Activated naive CD8-positive, alpha-beta T cell treated with anti-CD3 and anti-CD28 coated beads, Interleukin-2, amount 10 ng/mL, durations not matched to agents 7 days and 5 days (primary cell): ENCODE results near the gene RSPH1. TPM values are rescaled to one million over a fixed set of nuclear protein-coding genes. Genes with fewer than 3 reads are reported as not detected.

Experiments used
- ATAC-seq: fragments of 150-1000 bp; cut with Tn5 transposase; one replicate; pipeline ENCODE4 v1.10.0; 2021; ENCODE audit warnings: low read depth, moderate library complexity
- POLR2A ChIA-PET: fragments of 350-600 bp; sonication (Branson Sonifier 250); formaldehyde crosslinking; loops from one replicate; lab custom pipeline; 2021; ENCODE audit warnings: antibody characterized with exemption; lab: Charles Lee
- DNase-seq: peaks from one replicate; pipeline ENCODE4 v3.0.0; 2021
- H3K27ac Mint-ChIP-seq: one replicate; pipeline ENCODE4 v1.8.0; 2022; ENCODE audit warnings: mild to moderate bottlenecking, mixed read lengths
- H3K27me3 Mint-ChIP-seq: one replicate; pipeline ENCODE4 v1.8.0; 2022; ENCODE audit warnings: mild to moderate bottlenecking, moderate library complexity, mixed read lengths
- H3K36me3 Mint-ChIP-seq: one replicate; pipeline ENCODE4 v1.8.0; 2021; ENCODE audit warnings: mild to moderate bottlenecking, mixed read lengths
- H3K4me1 Mint-ChIP-seq: one replicate; pipeline ENCODE4 v1.8.0; 2021; ENCODE audit warnings: mixed read lengths
- H3K4me3 Mint-ChIP-seq: one replicate; pipeline ENCODE4 v1.8.0; 2022; ENCODE audit warnings: mild to moderate bottlenecking, moderate library complexity, mixed read lengths
- H3K9me3 Mint-ChIP-seq: one replicate; pipeline ENCODE4 v1.8.0; 2021; ENCODE audit warnings: mixed read lengths
- total RNA-seq, 2 experiments: library from RNA; stranded (reverse); gene quantifications; one replicate each; pipeline ENCODE4 v1.2.3, GENCODE V29; 2021

RSPH1 gene
- total RNA-seq, 2 experiments from 2014 or later = not detected

GRCh38 chr21:42515708-42516502 is 19.9 kb upstream of the RSPH1 start:
- H3K36me3 Mint-ChIP-seq = peaks cover 32% of the 10 kb centered on the region
- POLR2A ChIA-PET = interaction anchor here (3.5 kb wide), 1 partner anchor 12 kb away, joined by 32 read pairs; no protein-coding TSS in a partner anchor
- no peaks in the 10 kb centered on the region for H3K9me3 Mint-ChIP-seq
- H3K27me3 Mint-ChIP-seq = peaks cover 2% of the 10 kb centered on the region
- H3K4me1 Mint-ChIP-seq = peaks cover 34% of the 10 kb centered on the region
- DNase-seq = no peak
- H3K4me3 Mint-ChIP-seq = peak overlapping the region; percentile 86
- ATAC-seq = no peak
- no peak overlapping the region for H3K27ac Mint-ChIP-seq

- POLR2A ChIA-PET = interaction anchor here (1.1 to 3.5 kb wide), 8 partner anchors 8 to 378 kb away, joined by 3 to 32 read pairs (median 6); partner anchors contain the start of gene NDUFV3
- H3K27ac Mint-ChIP-seq = peak overlapping the region; percentile 68
- ATAC-seq = peak; percentile 2
- peak overlapping the region; percentile 86 for H3K4me3 Mint-ChIP-seq
- H3K4me1 Mint-ChIP-seq = peaks cover 32% of the 10 kb centered on the region
- DNase-seq = no peak
- no peaks in the 10 kb centered on the region for H3K9me3 Mint-ChIP-seq
- H3K36me3 Mint-ChIP-seq = peaks cover 31% of the 10 kb centered on the region
- peaks cover 2% of the 10 kb centered on the region for H3K27me3 Mint-ChIP-seq
These were observed 18.8 kb upstream of the RSPH1 start for GRCh38 chr21:42514883-42515228.

GRCh38 chr21:42513985-42514882 is 18.2 kb upstream of the RSPH1 start:
- ATAC-seq (peak; percentile 73), DNase-seq (peak; percentile 76)
- Mint-ChIP-seq H3K27ac (peak overlapping the region; percentile 84), H3K4me3 (peak overlapping the region; percentile 87), H3K27me3 (peaks cover 2% of the 10 kb centered on the region), H3K9me3 (no peaks in the 10 kb centered on the region), H3K36me3 (peaks cover 25% of the 10 kb centered on the region), H3K4me1 (peaks cover 31% of the 10 kb centered on the region)
- POLR2A ChIA-PET = interaction anchor here (0.6 to 3.5 kb wide), 13 partner anchors 9 to 379 kb away, joined by 3 to 32 read pairs (median 4); partner anchors contain the start of genes NDUFV3 and RSPH1

GRCh38 chr21:42513151-42513984 is 17.3 kb upstream of the RSPH1 start, which contains the start of gene SLC37A1:
TSS of gene SLC37A1 (plus strand) at chr21:42513852. CDS start at chr21:42518455, 4,603 bp downstream.
- peak; percentile 76 for DNase-seq
- peaks cover 19% of the 10 kb centered on the region for H3K36me3 Mint-ChIP-seq
- no peaks in the 10 kb centered on the region for H3K9me3 Mint-ChIP-seq
- peak within 1 kb of the TSS; percentile 88 for H3K27ac Mint-ChIP-seq
- POLR2A ChIA-PET = interaction anchor here (0.7 to 3.5 kb wide), 11 partner anchors 8 to 618 kb away, joined by 3 to 32 read pairs (median 5); partner anchors contain the start of gene RSPH1
- ATAC-seq = peak; percentile 83
- peaks cover 2% of the 10 kb centered on the region for H3K27me3 Mint-ChIP-seq
- peak within 1 kb of the TSS; percentile 87 for H3K4me3 Mint-ChIP-seq
- peaks cover 29% of the 10 kb centered on the region for H3K4me1 Mint-ChIP-seq

GRCh38 chr21:42512346-42513034 is 16.5 kb upstream of the RSPH1 start:
- no peak for DNase-seq
- Mint-ChIP-seq H3K4me1 (peaks cover 28% of the 10 kb centered on the region), H3K27me3 (peaks cover 2% of the 10 kb centered on the region), H3K27ac (peak overlapping the region; percentile 60), H3K36me3 (peaks cover 10% of the 10 kb centered on the region), H3K4me3 (peak overlapping the region; percentile 26), H3K9me3 (no peaks in the 10 kb centered on the region)
- no peak for ATAC-seq
- POLR2A ChIA-PET = interaction anchor here (0.9 to 1.8 kb wide), 2 partner anchors 45 to 617 kb away, joined by 3 to 5 read pairs; no protein-coding TSS in a partner anchor

GRCh38 chr21:42509244-42509643 is 13.2 kb upstream of the RSPH1 start:
- POLR2A ChIA-PET = no interaction called here
- DNase-seq = no peak
- H3K4me1 Mint-ChIP-seq = peaks cover 9% of the 10 kb centered on the region
- H3K9me3 Mint-ChIP-seq = no peaks in the 10 kb centered on the region
- H3K4me3 Mint-ChIP-seq = no peak overlapping the region
- H3K27ac Mint-ChIP-seq = no peak overlapping the region
- ATAC-seq = no peak
- H3K27me3 Mint-ChIP-seq = peaks cover 2% of the 10 kb centered on the region
- no peaks in the 10 kb centered on the region for H3K36me3 Mint-ChIP-seq

- ATAC-seq (no peak), DNase-seq (no peak)
- peaks cover 18% of the 10 kb centered on the region for H3K4me1 Mint-ChIP-seq
- POLR2A ChIA-PET = no interaction called here
- no peaks in the 10 kb centered on the region for H3K36me3 Mint-ChIP-seq
- peaks cover 2% of the 10 kb centered on the region for H3K27me3 Mint-ChIP-seq
- no peak overlapping the region for H3K27ac Mint-ChIP-seq
- H3K9me3 Mint-ChIP-seq = no peaks in the 10 kb centered on the region
- H3K4me3 Mint-ChIP-seq = no peak overlapping the region
These were observed 12.3 kb upstream of the RSPH1 start for GRCh38 chr21:42508371-42508770.

- Mint-ChIP-seq H3K4me1 (peaks cover 15% of the 10 kb centered on the region), H3K36me3 (no peaks in the 10 kb centered on the region), H3K4me3 (no peak overlapping the region), H3K9me3 (no peaks in the 10 kb centered on the region), H3K27ac (no peak overlapping the region), H3K27me3 (peaks cover 2% of the 10 kb centered on the region)
- ATAC-seq (no peak), DNase-seq (no peak)
- POLR2A ChIA-PET = no interaction called here
These were observed 11.4 kb upstream of the RSPH1 start for GRCh38 chr21:42507418-42507817.

GRCh38 chr21:42505090-42505726 is 9.2 kb upstream of the RSPH1 start:
- no peaks in the 10 kb centered on the region for H3K27me3 Mint-ChIP-seq
- no peak overlapping the region for H3K27ac Mint-ChIP-seq
- no peaks in the 10 kb centered on the region for H3K36me3 Mint-ChIP-seq
- peaks cover 17% of the 10 kb centered on the region for H3K4me1 Mint-ChIP-seq
- POLR2A ChIA-PET = interaction anchor here (1.3 kb wide), 1 partner anchor 9 kb away, joined by 4 read pairs; no protein-coding TSS in a partner anchor
- DNase-seq = no peak
- ATAC-seq = no peak
- no peak overlapping the region for H3K4me3 Mint-ChIP-seq
- H3K9me3 Mint-ChIP-seq = no peaks in the 10 kb centered on the region

- no peaks in the 10 kb centered on the region for H3K36me3 Mint-ChIP-seq
- H3K9me3 Mint-ChIP-seq = no peaks in the 10 kb centered on the region
- H3K4me1 Mint-ChIP-seq = peaks cover 17% of the 10 kb centered on the region
- POLR2A ChIA-PET = interaction anchor here (1.2 to 1.6 kb wide), 3 partner anchors 10 to 25 kb away, joined by 3 read pairs; partner anchors contain the start of gene SLC37A1
- H3K4me3 Mint-ChIP-seq = peak overlapping the region; percentile 26
- H3K27ac Mint-ChIP-seq = peak overlapping the region; percentile 72
- no peak for DNase-seq
- ATAC-seq = peak; percentile 87
- H3K27me3 Mint-ChIP-seq = no peaks in the 10 kb centered on the region
These were observed 7.7 kb upstream of the RSPH1 start for GRCh38 chr21:42503711-42504110.

- POLR2A ChIA-PET = no interaction called here
- H3K27me3 Mint-ChIP-seq = no peaks in the 10 kb centered on the region
- no peaks in the 10 kb centered on the region for H3K36me3 Mint-ChIP-seq
- ATAC-seq (no peak), DNase-seq (no peak)
- no peak overlapping the region for H3K27ac Mint-ChIP-seq
- no peak overlapping the region for H3K4me3 Mint-ChIP-seq
- H3K4me1 Mint-ChIP-seq = peaks cover 28% of the 10 kb centered on the region
- H3K9me3 Mint-ChIP-seq = no peaks in the 10 kb centered on the region
These were observed 4.7 kb upstream of the RSPH1 start for GRCh38 chr21:42500736-42501135.
